Nucleus accumbens (tissue), 56 donors: ENCODE measurements around the gene CLCA4.

Experiments used
- DNase-seq, 56 donors: peaks; one replicate each; lab custom pipeline; 2025; lab: John Stamatoyannopoulos, UW

Gene CLCA4

GRCh38 chr1:86527306-86527705 lies 19.6 kb upstream of the CLCA4 start:
- DNase-seq, result no peak

DNA sequence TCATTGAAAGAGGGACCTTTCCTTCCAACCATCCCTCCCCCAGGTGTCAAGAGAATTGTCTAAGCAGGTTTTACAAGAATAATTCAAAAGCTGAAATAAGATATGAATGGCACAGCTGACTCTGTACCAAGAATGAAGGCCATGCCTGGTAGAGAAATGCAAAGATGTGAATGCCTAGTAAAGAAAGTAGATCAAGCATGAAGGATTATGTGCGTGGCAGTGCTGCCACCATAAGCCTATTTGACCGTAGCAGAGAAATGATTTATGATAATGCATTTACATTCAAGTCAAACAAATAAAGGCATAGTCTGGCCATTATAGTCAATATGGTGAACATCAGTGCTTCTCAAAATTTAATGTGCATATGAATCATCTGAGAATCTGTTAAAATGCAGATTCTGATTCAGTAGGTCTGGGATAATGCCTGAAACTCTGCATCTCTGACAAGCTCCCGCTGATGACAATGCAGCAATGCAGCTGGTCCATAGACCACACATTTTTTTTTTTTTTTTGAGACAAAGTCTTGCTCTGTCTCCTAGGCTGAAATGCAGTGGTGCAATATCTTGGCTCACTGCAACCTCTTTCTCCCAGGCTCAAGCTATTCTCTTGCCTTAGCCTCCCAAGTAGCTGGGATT lies 16.6 kb upstream of the CLCA4 start:
- DNase-seq, result no peak

GRCh38 chr1:86537928-86538695 lies 8.8 kb upstream of the CLCA4 start:
- DNase-seq, result no peak

GRCh38 chr1:86538775-86539174 lies 8.1 kb upstream of the CLCA4 start:
- DNase-seq, result no peak

DNA sequence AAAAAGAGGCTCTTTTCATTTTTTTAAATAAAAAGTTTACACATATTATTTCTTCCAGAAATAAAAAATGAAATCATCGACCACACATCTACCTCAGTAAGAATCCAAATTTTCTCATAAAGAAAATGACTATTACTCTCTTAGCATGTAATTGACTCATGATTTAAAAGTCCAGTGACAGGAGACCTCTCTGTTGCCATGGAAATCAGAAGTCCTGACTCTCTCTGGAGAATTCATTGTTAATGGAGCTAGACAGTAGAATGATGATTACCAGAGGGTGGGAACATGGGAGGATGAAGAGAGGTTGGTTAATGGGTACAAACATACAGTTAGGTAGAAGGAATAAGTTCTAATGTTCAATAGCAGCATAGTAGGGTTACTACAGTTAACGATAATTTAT lies 5.0 kb upstream of the CLCA4 start:
- no peak for DNase-seq

DNA sequence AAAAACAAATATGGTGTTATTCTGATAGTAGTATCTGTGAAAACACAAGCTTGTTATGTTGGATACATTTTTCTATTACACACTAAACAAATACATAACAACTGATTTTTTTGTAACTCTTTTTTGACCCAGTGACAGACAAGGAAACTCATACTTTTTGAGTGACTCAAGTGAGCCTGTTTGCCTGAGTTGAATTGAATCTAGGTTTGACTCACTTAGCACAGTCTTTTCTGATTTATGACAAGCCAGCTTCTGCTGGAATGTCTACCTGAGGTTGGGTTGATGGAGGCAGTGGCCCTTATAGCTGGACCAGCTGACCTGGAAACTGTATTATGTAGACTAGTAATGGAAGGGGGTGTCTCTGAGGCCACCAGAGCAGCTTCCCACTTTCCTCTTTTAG lies 4.2 kb upstream of the CLCA4 start:
- no peak for DNase-seq

- DNase-seq, result no peak
Measured at GRCh38 chr1:86548839-86549238, 2.0 kb downstream of the CLCA4 start.

DNA sequence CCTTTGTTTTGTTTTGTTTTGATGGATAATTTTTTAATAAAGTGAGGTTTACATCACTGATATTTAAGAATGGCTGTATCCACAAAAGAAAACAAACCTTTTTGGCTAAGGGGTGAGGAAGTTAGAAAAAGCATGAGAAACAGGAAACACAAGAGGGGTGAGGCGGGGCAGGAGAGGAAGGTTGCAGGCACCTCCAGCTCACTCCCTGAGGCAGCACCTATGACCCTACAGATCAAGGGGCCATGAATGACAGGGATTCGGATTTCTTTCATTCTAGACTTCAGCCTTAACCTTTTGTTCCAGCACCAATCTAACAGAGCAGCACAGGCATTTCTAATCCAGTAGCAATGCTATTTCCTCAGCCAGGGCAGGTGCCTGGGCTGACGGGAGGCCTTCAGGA lies 4.4 kb downstream of the CLCA4 start:
- no peak for DNase-seq

GRCh38 chr1:86552376-86552775 lies 5.5 kb downstream of the CLCA4 start:
- DNase-seq, result no peak

GRCh38 chr1:86557739-86558138 lies 10.9 kb downstream of the CLCA4 start:
- no peak for DNase-seq

DNA sequence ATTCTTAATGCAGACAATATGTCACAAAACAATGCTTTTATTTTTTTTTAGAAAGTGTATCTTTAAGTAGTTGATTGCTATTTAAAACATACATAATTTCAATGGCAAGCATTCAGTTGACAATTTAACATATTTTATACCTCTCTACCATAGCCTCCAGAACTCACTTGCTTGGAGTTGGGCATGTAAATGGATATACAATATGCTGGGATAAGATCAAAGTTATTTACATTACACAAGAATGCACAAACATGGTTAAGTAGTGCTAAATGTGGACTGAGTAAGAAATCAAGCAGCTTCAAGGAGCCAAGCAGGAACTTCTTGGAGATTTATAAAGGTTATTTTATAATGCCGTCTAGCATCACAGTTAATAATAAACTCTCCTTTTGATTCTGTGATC lies 17.0 kb downstream of the CLCA4 start:
- DNase-seq, result no peak

DNA sequence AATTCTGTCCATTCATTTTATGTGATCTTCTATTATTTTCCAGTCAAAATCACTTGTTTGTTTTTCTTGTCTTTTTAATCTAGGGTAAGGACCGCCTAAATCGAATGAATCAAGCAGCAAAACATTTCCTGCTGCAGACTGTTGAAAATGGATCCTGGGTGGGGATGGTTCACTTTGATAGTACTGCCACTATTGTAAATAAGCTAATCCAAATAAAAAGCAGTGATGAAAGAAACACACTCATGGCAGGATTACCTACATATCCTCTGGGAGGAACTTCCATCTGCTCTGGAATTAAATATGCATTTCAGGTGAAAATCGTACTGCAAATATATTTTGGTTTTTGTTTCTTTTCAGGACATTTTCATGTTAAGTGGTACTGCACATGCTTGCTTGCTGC lies 20.5 kb downstream of the CLCA4 start:
- no peak for DNase-seq

- DNase-seq, result no peak
Measured at GRCh38 chr1:86567878-86568277, 21.0 kb downstream of the CLCA4 start.

GRCh38 chr1:86573763-86574484 lies 27.0 kb downstream of the CLCA4 start:
- no peak for DNase-seq

DNA sequence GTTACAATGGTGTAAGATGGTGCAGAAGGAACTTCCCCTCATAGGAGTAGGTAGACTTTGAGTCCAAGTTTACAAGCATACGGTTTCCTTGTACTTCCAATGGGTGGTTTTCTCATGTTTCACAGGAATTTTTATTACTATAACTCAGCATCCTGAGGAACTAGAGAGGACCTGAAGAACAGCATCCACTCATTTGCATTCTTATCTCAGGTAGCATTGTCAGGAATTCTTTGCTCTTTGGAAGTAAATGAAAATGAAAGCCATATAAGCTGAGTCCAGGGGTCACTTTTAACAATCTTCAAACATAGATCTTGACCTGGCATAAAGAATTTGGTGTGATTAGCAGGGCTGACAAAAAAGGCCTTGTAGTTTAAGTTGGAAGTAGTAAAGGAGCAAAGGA lies 34.4 kb downstream of the CLCA4 start:
- no peak for DNase-seq

GRCh38 chr1:86582161-86582560 lies 35.3 kb downstream of the CLCA4 start:
- no peak for DNase-seq

DNA sequence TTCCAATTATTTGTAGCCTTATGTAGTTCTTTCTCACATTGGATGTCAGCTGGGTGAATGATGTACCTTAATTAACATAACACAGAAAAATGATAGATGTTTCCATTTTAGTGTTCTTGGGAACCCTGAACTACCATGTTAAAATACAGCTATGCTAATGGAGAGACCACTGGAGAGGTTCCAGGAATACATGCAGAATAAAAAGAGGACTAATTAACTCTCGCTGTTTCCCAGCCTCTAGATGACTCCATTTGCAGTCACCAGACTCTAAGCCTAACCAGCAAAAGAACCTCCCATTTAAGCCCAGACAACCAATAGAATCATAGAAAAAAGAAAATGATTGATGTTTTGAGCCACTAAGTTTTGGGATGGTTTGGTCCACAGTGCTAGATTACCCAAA lies 36.2 kb downstream of the CLCA4 start:
- no peak for DNase-seq

DNA sequence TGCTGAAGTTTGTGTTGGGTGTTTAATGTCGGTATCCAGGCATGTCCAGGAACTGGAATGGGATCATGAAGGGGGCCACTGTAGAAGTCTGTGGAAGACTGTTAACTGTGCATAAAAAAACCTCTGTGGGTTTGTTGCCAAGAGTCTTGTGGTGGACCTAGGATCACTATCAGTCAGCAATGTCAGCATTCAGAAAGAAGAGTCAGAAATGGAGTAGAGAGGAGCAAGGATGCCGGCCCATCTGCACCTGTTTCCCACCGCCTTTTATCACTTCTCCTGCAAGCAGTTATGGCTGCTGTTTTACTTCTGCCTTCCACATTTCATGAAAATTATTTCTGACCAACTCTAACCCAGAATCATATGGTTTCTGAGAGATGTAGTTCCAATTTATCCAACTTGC lies 36.7 kb downstream of the CLCA4 start:
- DNase-seq, result no peak

DNA sequence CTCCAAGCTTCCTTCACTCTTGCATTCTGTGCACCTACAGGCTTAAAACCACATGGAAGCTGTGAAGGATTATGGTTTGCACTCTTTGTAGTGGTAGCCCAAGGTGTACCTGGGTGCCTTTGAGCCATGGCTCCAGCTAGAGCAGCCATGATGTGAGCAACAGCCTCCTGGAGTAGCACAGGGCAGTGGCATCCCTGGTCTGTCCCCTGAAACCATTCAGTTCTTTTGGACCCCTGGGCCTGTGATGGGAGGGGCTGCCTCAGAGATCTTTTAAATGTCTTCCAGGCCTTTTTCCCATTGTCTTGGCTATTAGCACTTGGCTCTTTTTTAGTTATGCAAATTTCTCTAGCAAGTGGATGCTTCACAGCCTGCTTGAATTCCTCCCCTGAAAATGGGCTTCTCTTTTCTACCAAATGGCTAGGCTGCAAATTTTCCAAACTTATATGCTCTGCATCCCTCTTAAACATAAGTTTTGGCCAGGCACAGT lies 47.4 kb downstream of the CLCA4 start:
- no peak for DNase-seq

- no peak for DNase-seq
Measured at GRCh38 chr1:86596224-86596623, 49.3 kb downstream of the CLCA4 start.

GRCh38 chr1:86596741-86597290 lies 49.9 kb downstream of the CLCA4 start:
- DNase-seq, result no peak
